HL-60 (cell line): ENCODE data around the gene MTHFD1L.

Experiments
- POLR2AphosphoS5 ChIP-seq: IDR thresholded peaks from 2 replicates; pipeline ENCODE4 v1.6.1; 2012; ENCODE audit warnings: low read depth
- TF ChIP-seq, protein P1 (sequence below): IDR thresholded peaks from one replicate; pipeline ENCODE4 v1.5.1; 2011; ENCODE audit warnings: low read length, control low read depth, inconsistent platforms; ENCODE audit not compliant: insufficient read depth

DNA sequence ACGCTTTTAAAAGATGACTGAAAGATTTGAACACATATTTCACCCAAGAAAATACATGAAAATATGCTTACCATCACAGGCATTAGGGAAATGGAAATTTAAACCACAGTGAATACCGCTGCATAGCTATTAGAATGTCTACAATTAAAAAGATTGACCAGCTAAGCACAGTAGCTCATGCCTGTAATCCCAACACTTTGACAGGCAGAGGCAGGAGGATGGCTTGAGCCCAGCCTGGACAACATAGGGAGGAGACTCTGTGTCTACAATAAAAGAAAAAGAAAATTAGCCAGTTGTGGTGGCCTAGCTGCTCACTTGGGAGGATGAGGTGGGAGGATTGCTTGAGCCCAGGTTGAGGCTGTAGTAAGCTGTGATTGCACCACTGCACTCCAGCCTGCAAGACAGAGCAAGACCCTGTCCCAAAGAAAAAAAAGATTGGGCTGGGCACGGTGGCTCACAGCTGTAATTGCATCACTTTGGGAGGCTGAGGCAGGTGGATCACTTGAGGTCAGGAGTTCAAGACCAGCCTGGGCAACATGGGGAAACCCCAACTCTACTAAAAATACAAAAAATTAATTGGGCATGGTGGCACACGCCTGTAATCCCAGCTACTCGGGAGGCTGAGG, 210.5 kb downstream of the MTHFD1L start:
- TF ChIP-seq, protein P1, sequence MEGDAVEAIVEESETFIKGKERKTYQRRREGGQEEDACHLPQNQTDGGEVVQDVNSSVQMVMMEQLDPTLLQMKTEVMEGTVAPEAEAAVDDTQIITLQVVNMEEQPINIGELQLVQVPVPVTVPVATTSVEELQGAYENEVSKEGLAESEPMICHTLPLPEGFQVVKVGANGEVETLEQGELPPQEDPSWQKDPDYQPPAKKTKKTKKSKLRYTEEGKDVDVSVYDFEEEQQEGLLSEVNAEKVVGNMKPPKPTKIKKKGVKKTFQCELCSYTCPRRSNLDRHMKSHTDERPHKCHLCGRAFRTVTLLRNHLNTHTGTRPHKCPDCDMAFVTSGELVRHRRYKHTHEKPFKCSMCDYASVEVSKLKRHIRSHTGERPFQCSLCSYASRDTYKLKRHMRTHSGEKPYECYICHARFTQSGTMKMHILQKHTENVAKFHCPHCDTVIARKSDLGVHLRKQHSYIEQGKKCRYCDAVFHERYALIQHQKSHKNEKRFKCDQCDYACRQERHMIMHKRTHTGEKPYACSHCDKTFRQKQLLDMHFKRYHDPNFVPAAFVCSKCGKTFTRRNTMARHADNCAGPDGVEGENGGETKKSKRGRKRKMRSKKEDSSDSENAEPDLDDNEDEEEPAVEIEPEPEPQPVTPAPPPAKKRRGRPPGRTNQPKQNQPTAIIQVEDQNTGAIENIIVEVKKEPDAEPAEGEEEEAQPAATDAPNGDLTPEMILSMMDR: no peak
- TF ChIP-seq POLR2AphosphoS5: no peak
